IPS DF 4.7 (cell line): ENCODE results near the gene UVSSA.
"Not testable (repeated sequence)": the region's sequence is repeated elsewhere in the genome, so short reads cannot be mapped to it uniquely, and the experiment has no call there.

Experiments used
- DNase-seq: peaks from one replicate; pipeline ENCODE4 v3.0.0-alpha.2; 2013; ENCODE audit warnings: low spot score; ENCODE audit errors: extremely low read depth

UVSSA gene

DNA sequence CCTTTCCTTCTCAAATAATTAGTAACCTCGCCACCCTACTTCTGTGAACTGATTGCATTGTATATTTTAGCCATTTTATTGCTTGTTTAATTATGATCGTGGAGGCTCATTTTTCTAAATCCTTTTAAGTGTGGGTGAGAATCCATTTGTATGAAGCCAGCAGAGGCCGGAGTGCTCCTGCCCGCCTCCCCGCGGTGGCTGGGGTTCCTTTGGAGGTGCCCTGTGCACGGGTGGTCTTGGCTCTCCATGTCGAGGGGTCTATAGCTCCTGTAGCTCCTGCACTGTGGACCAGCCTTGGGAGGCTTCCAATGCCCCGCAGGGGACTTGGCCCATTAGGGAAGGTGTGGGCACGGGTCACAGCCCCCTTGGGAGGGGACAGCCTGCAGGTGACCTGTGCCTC lies 15.0 kb downstream of the UVSSA start:
- no peak for DNase-seq

DNA sequence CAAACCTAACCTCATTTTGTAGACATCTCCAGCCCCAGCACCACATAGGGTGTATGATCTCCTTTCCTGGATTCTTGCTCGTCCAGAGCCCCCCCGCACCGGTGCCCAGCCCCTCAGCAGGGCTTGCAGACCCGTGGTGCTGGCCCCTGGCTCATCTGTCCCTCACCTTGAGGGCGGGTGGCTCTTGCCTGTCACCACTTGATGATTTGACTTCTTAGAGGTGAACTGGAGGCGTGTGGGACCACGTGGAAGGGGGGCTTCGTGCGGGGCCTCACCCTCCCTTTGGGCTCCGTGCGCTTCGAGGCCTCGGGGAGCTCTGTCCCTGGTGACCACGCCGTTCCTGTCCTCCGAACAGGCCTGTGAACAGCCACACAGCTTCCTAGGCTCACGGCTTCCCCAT lies 15.5 kb downstream of the UVSSA start:
- no peak for DNase-seq

DNA sequence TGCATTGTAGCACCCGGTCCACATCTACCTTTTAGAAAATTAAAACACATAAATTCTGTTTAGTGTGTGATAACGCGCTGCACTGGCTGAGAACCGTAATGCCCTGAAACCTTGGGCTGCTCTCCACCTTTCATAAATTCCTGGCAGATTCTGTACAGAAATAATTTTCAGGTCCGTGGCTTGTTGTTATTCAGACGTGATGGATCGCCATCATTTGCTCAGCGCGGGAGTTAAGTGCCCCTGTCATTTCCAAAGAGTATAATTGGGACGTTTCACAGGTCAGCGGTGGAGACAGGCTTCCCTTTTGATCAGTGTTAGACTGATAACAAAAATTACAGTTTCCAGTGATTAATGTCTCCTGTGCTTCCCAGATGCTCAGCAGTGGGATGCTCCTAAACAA lies 16.5 kb downstream of the UVSSA start:
- no peak for DNase-seq

DNA sequence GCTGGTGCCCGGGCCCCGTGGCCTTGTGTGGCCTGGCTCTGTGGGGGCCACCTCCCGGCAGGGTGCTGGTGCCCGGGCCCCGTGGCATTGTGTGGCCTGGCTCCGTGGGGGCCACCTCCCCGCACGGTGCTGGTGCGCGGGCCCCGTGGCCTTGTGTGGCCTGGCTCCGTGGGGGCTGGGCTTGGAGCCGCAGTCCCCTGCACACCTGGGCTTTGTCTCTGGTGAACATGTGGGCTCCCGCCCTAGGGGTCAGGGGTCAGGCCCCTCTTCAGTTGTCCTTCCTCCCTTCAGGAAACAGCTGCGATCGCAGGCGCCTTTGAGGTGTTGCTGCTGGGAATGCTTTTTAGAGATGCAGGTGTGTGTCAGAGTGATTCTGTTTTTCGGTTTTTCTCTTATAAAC lies 17.2 kb downstream of the UVSSA start:
- DNase-seq = no peak

DNA sequence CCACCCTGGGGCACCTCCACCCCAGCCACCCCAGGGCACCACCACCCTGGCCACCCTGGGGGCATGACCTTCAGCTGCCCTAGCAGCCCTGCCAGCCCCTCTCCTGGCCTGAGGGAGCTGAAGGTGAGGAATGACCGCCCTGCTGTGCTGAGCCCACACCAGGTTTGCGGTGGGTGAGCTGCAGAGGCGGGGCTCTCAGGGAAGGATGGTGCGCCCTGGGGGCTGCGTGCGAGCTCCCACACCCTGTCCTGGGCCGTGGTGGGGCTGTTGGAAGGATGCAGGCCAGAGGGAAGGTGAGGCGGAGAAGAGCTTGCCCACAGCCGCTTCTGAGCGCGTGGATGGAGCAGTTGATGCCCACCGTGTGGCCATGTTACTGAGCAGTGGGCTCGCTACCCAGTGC lies 17.7 kb downstream of the UVSSA start:
- DNase-seq = no peak

DNA sequence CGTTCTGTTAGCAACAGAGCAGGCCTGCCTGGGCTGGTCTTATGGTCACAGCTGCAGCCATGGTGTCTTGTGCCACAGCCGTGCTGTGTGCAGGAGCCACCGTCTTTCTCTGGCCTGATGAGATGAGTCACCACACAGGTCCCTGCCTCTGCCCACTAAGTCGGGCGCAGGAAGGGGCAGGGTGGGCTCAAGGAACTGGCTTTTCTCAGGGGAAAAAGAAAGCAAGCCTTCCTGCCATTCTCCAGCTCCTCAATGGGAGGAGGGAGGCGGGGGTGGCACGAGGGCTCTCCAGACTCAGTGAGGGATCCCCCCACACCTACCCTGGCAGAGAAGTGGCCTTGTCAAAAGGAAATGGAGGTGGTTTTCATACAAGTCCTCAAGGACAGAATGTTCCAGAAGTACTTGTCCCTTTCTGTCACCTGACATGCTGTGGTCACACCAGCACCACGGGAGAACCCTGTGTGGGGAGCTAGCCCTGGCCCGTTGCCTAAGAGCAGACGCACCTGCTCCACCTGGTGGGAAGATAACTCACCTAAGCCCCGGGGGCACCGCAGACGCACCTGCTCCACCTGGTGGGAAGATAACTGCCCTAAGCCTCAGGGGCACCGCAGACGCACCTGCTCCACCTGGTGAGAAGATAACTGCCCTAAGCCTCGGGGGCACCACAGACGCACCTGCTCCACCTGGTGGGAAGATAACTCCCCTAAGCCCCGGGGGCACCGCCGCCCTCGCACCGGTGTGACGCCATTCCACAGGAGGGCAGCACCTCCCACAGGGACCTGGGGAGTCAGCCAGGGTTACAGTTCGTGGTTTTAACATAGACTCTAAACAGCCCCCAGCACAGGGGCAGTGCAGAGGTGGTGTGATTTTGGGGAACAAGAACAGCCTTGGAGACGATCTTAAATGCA lies 18.5 kb downstream of the UVSSA start:
- DNase-seq = no peak

DNA sequence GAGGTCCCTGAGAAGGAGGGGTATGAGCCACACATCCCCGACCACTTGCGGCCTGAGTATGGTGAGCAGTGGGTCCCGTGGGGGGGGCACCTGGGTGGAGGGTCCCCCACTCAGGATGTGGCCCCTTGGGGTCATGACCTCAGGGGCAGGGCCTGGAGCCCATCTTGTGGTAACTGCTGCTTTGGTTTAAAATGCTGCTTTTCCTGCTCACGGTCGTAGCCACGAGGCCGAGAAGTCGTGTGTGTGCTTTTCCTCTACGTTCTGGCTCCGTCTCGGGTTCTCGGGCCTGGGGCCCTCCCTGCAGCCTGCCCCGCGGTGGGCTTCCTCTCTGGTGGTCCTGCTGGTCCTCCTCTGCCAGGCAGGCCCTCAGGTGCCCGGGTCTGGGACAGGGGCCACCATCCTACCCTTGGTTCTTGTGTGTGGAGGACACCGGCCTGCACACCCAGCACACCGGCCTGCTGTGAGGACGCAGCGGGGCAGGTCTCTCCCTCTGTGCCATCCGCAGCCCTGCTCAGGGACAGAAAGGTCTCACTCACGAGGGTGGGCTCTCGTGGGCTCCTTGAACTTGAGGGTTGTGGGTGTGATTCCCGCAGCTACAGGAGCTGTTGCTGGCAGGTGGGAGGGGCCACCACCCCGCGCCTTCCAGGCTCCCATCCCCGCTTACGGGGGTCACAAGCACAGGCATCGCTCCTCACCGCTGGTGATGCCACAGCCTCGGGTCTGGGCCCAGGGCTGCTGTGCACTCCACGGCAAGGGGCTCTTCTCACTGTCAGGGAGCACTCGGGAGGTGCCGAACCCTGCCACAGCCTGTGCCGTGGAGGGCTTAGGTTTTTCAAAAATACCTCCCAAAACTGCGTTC lies 19.6 kb downstream of the UVSSA start:
- DNase-seq = no peak

DNA sequence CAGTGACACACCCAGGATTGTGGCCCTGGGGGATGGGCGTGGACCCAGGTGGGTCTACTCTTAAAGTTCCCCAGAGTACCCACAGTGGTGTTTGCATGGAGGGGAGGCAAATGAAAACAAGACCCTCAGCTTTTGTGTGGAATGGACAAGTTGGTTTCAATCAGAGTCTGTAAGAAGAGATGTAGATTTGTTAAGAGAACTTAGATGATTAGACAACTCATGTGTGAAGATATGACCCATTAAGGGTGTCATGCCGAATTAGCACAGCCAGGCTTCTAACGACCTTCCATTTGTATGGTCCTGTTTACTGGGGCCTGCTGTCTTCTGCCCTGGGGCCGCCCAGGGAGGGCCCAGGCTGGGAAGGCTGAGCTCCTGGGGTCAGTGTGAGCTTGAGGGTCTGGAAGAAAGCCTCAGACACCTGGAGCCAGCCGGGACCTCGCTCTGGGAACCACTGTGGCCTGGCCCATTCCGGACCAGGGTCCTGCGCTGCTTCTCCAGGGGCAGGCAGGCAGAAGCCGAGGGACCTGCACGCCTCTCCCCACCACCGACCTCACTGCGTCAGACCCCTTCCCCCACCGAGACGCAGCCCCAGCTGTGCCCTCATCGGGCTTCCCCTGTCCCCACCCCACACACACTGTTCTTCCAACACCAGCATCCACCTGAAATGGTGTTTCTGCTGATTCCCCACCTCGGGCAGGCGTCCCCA lies 20.4 kb downstream of the UVSSA start:
- no peak for DNase-seq

DNA sequence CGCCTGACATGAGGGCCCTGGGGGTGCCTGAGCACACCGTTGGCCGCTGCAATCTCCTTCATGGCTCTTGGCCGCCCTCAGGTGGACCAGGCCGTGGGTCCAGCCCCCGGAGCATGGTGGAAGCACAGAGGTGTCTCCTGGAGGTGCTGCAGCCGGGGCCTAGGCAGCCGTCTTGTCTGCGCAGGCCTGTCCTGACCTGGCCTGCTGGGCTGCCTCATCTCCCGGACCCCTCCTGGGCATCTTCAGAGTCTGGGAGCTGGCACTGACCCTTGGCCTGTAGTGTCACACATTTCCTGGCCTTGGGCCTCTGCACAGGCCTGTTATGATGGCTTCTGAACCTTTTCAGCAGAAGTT lies 20.9 kb downstream of the UVSSA start:
- no peak for DNase-seq

DNA sequence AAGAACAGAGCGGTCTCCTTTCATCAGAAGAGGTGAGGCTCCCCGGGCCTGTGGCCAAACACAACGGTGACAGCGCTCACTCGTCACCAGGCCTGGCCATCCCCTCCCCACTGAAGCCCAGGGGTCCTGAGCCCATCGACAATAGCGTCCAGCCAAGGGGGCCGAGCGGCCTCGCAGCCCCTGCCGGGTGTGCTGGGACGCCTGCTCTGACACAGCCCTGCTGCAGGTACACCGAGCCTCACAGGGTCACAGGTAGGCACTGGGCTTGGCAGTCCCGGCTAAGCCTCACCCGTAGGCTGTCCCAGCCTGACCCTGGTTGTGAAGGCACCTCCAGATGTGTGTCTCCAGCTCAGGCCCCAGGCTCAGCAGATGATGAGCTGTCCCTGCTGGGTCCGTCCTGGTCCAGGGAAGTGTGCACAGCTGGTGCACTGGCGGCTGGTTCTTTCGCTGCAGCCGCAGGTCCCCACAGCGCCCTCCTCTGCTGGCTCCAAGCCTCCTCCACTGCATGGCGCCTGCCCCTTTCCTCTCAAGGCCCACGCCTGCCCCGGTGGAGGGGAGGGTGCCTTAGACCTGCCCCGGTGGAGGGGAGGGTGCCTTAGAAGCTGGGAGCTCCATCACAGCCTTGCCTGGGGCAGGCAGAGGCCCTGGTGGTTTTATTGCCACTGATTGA lies 21.5 kb downstream of the UVSSA start:
- no peak for DNase-seq

DNA sequence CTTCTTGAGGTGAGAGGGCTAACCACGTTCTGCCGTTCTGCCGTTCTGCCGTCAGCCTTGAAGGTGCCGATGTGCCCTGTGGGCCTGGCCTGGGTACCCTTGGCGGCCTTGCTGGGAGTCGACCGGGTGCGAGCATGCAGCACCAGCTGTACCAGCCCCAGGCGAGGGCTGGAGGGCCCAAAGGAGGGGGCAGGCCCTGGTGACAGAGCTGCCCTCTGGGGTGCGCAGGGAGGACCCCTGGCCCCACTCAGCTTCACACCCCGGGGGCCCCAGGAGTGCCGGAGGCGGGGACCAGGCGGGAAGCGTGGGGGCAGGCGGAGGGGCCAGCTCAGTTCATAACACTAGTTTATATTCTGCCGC lies 22.1 kb downstream of the UVSSA start:
- DNase-seq = no peak

DNA sequence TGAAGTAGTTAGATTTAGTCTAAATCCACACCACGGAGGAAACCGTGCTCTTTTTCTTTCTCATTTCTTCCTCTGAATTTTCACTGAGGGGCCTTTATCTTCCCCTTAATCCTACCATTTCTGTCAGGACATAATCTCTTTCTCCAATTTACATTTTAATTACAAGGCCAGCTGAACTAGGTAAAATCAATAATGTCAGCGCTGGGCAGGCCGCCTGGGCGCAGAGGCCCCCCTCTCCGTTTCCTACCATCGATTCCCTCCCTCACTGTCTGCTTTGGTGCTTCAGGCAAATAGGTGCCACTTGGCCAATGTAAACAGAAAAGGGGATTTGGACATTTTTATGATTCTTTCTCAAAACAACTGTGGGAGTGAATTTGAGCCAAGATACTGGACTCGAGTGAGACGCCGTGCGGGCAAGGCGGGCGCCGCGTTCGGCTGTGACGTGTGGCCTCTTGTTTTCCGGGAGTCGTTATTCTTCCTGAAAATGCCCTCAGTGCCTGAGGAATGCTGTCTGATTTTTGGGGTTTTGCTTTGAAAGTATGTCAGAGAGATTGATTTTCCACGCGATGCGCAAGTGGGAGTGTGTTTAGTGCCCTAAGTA lies 22.6 kb downstream of the UVSSA start:
- no peak for DNase-seq

DNA sequence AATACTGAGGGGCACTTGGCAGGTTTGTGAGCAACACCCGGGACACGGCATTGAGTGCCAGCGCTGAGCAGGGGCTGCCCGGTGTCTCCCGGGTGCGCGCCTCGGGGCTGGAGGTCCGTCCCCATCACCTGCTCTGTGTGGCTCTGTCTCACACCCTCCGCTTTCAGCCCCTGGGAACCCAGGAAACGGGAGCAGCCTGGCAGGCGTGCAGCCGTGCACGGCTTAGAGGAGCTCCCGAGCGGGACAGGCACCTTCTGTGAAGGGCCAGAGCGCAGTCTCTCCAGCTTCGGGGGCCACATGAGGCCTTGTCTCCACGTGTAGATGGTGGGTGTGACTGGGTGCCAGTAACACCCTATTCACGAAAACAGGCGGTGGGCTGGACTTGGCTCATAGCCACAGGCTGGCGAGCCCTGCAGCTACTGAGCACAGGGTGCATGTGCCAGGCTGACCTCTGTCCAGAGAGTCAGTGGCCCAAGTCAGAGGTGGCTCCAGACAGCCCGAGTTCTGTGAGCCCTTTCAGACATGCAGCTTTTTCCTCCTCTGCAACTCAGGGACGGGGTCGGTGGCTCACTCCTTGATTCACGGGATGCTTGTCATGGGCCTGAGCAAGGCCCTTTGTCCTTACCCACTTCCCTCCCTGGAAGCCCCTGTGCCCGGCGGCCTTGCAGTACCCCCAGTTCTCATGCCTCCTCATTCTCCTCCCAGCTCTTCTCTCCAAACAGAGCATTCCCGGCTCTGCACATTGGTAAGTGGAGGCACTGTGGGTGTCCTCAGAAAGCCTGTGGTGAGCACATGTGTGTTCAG lies 23.5 kb downstream of the UVSSA start:
- DNase-seq = no peak

DNA sequence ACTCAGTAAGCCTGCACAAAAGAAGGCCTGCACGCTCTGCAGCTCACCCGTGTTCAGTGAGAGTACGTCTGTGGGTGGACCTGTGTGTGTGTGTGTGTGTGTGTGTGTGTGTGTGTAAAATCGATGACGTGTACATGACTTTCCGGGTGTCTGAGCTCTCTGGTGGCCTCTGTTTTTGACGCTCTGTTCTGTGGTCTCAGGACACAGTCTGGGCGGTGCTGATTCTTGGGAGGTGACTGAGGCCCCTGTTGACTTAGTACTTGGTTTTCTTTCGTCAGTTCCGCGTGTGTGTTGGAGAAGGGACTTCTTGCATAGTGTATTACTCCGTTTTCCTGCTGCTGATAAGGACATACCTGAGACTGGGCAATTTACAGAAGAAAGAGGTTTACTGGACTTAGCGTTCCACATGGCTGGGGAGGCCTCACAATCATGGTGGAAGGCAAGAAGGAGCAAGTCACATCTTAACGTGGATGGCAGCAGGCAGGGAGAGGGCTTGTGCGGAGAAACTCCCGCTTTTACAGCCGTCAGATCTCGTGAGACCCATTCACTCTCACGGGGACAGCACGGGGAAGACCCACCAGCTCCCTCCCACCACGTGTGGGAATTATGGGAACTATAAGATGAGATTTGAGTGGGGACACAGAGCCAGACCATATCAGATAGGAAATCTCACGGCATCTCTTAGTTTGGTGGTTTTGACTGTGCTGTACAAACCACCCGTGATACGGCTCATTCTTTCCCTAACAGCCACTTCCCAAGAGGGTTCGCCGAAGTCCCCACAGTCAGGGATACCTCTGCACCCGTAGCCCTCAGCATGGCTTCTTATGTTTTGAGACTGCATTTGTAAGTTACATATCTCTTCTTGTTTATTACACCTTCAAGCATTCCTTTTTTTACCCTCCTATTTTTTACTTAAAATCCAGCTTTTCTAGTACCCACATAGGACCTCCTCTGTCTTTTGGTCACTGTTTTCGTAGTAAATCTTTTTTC lies 24.5 kb downstream of the UVSSA start:
- no peak for DNase-seq

DNA sequence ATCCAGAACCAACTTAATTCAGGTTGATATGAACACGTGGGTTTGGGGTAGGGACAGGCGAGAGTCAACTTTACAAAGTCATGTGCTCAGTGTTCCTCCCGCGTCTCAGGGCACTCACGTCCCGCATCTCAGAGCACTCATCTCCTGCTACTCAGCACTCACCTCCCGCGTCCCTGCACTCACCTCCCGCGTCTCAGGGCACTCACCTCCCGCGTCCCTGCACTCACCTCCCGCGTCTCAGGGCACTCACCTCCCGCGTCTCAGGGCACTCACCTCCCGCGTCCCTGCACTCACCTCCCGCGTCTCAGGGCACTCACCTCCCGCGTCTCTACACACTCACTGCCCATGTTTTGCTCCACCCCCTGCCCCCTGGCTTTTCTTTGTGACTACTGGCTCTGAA lies 25.6 kb downstream of the UVSSA start:
- DNase-seq = not testable (repeated sequence)

DNA sequence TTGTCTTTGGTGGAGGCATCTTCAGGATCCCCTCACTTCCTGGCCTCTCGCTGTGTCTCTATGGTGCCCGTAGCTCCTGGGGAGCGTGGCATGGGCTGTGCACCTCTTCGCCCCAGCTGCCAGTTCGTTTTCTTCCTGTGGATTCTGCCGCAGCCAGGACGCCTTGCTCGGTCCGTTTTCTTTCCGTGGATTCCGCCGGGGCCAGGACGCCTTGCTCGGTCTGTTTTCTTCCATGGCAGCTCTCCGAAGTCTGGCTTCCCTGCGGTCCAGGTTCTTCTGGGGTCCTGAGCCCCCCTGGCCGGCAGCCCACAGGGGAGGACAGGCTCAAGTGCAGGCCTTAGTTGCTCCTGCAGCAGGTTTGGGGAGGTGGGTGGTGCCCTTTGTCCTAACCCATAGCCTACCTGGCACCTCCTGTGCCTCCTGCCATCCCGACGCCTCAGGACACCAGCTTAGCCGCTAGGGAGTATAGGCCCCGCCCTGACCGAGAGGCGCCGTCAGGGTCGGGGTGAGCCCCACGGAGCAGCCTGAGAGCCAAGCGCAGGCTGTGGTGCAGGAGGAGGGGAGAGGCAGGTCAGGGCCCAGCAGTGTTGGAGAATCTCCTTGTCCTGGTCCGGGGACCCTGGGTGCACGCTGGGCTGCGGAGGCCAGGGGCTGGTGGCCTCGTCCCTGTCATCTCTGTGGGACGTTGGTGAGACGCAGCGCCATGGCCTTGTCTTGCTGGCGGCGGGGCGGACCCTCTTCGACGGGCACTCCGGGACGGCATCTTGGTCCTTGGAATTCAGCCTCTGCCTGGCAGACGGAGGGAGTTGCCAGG lies 27.1 kb downstream of the UVSSA start:
- no peak for DNase-seq

DNA sequence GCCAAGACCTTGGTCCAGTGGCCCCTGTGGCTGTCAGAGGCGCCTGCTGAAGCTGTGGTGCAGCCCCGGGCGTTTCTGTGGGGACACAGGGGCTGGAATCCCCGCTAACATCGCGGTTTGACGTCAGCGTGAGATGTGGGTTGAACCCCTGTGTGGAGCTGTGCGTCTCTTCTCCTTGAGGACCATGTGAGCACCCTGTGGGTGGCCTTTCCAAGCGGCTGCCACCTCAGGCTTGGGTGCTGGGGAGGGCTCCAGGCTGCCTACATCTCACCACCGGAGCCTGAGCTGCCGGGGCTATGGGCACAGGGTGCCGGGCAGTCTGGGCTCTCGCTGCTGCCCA lies 27.7 kb downstream of the UVSSA start:
- no peak for DNase-seq

DNA sequence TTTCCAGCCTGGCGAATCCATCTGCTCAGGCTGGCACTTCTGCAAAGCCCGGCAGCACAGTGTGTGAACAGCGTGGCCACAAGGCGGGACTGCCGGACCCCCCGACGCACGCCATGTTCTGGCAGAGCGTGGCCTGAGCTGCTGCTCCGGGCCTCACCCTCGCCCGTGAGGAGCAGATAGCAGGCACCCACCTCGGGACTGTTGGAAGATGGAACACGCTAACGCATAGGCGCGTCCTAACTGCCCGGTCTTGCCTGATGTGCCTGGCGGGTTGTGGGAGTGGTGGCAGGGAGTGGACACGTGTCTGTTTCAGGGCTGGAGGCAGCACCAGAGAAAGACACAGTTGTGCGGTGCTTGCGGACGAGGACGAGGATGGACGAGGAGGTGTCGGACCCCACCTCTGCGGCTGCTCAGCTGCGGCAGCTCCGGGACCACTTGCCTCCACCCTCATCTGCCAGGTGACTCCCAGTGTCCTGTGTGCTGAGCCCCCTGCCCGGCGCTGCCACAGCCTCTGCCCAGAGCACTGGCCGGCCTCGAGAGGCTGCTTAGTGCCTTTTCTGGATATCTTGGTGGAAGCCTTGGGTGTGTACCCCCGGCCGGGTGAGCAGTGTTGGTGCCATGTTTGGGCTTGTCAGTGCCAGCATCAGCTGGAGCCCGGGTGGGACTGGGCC lies 28.2 kb downstream of the UVSSA start:
- DNase-seq = no peak
